GM12864 (cell line): Measurements from ENCODE around the gene ITSN1.
"Not testable (repeated sequence)": the region's sequence is repeated elsewhere in the genome, so short reads cannot be mapped to it uniquely, and the experiment has no call there.

ENCODE experiments used
- DNase-seq: peaks from one replicate; pipeline ENCODE4 v3.0.0-alpha.2; 2011; ENCODE audit warnings: low read depth
- H3K4me3 ChIP-seq: 2 replicates; pipeline ENCODE4 v1.5.1; 2011; ENCODE audit warnings: mild to moderate bottlenecking, low read depth, low read length, control low read depth
- TF ChIP-seq, protein P1 (sequence below): IDR thresholded peaks from 2 replicates; pipeline ENCODE4 v1.5.1; 2011; ENCODE audit warnings: low read depth, mild to moderate bottlenecking, moderate library complexity, low read length, control low read depth, inconsistent platforms; ENCODE audit errors: missing control alignments

Gene ITSN1

GRCh38 chr21:33703750-33704606, 61.7 kb downstream of the ITSN1 start:
- DNase-seq, result no peak
- no peak overlapping the region for H3K4me3 ChIP-seq
- TF ChIP-seq, protein P1, sequence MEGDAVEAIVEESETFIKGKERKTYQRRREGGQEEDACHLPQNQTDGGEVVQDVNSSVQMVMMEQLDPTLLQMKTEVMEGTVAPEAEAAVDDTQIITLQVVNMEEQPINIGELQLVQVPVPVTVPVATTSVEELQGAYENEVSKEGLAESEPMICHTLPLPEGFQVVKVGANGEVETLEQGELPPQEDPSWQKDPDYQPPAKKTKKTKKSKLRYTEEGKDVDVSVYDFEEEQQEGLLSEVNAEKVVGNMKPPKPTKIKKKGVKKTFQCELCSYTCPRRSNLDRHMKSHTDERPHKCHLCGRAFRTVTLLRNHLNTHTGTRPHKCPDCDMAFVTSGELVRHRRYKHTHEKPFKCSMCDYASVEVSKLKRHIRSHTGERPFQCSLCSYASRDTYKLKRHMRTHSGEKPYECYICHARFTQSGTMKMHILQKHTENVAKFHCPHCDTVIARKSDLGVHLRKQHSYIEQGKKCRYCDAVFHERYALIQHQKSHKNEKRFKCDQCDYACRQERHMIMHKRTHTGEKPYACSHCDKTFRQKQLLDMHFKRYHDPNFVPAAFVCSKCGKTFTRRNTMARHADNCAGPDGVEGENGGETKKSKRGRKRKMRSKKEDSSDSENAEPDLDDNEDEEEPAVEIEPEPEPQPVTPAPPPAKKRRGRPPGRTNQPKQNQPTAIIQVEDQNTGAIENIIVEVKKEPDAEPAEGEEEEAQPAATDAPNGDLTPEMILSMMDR, result no peak

- no peak overlapping the region for H3K4me3 ChIP-seq
- TF ChIP-seq, protein P1, result no peak
- no peak for DNase-seq
These were observed 65.5 kb downstream of the ITSN1 start for GRCh38 chr21:33707846-33708245.

DNA sequence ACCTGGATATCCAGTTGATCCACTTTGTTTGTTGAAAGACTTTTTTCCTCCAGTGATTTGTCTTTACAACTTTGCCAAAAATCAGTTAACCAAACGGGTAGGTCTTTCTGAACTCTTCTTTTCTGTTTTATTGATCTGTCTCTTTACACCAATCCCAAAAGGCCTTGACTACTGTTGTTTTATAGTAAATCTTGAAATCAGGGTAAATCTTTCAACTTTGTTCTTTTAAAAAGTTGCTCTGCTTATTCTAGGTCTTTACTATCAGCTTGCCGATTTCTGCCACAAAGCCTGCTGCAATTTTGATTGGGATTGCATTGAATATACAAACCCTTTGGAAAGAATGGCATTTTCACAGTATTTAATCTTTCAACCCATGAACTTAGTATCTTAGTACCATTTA, 66.6 kb downstream of the ITSN1 start:
- TF ChIP-seq, protein P1, result no peak
- H3K4me3 ChIP-seq, result no peak overlapping the region
- DNase-seq, result no peak

- DNase-seq, result no peak
- TF ChIP-seq, protein P1, result no peak
- H3K4me3 ChIP-seq, result no peak overlapping the region
These were observed 69.9 kb downstream of the ITSN1 start for GRCh38 chr21:33712022-33712803.

DNA sequence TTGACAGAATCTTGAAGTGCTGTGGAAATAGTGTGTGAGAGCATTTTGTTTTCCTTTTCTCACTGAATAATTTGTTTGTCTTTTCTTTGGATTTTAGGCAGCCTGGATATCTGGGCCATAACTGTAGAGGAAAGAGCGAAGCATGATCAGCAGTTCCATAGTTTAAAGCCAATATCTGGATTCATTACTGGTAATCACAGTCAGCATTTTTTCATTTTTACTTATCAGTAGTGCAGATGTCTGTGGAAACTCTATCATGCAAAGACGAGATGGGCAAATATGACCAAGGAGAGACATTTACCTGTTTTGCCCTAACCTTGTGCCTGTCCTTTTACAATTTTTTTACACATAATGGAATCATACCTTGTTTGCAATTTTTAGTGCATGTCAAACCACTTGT, 78.8 kb downstream of the ITSN1 start:
- no peak overlapping the region for H3K4me3 ChIP-seq
- TF ChIP-seq, protein P1, result no peak
- no peak for DNase-seq

DNA sequence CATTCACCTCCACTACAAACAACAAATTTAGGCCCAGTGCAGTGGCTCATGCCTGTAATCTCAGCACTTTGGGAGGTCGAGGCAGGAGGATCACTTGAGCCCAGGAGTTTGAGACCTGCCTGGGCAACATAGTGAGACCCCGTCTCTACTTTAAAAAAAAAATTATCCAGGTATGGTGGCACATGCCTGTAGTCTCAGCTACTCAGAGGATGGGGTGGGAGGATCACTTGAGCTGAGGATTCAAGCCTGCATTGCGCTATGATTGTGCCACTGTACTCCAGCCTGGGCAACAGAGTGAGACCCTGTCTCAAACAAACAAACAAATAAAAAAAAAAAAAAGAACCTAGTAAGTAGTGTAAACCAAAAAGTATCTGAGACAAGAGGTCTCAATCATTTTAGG, 86.8 kb downstream of the ITSN1 start:
- DNase-seq, result not testable (repeated sequence)

GRCh38 chr21:33729641-33730040, 87.3 kb downstream of the ITSN1 start:
- TF ChIP-seq, protein P1, result no peak
- H3K4me3 ChIP-seq, result no peak overlapping the region
- DNase-seq, result no peak

More for the DNA sequence above, 86.8 kb downstream of the ITSN1 start:
- not testable (repeated sequence) for H3K4me3 ChIP-seq
